NCI-H226 (cell line): ENCODE results near the gene ACVR1B.

Source experiments
- DNase-seq: peaks from one replicate; pipeline ENCODE4 v3.0.0-alpha.2; 2015

Gene ACVR1B

GRCh38 chr12:51944608-51945233 lies 6.8 kb upstream of the ACVR1B start:
- DNase-seq, result no peak

- DNase-seq, result no peak
Observed at GRCh38 chr12:51947246-51947996, 4.1 kb upstream of the ACVR1B start.

- DNase-seq, result no peak
Observed at GRCh38 chr12:51948066-51948465, 3.4 kb upstream of the ACVR1B start.

GRCh38 chr12:51949342-51950030 lies 2.0 kb upstream of the ACVR1B start:
- no peak for DNase-seq

GRCh38 chr12:51950682-51951198 lies 759 bp upstream of the ACVR1B start:
- DNase-seq, result no peak

- DNase-seq, result no peak
Observed at GRCh38 chr12:51951843-51952722, 584 bp downstream of the ACVR1B start.

GRCh38 chr12:51953089-51953488 lies 1.6 kb downstream of the ACVR1B start:
- no peak for DNase-seq

GRCh38 chr12:51953864-51954263 lies 2.4 kb downstream of the ACVR1B start:
- DNase-seq, result no peak

- DNase-seq, result no peak
Observed at GRCh38 chr12:51954561-51955361, 3.3 kb downstream of the ACVR1B start.

GRCh38 chr12:51955702-51956101 lies 4.2 kb downstream of the ACVR1B start:
- no peak for DNase-seq

- DNase-seq, result no peak
Observed at GRCh38 chr12:51958542-51958941, 7.0 kb downstream of the ACVR1B start.

- DNase-seq, result no peak
Observed at GRCh38 chr12:51959211-51959610, 7.7 kb downstream of the ACVR1B start.

GRCh38 chr12:51959921-51960320 lies 8.4 kb downstream of the ACVR1B start:
- no peak for DNase-seq

GRCh38 chr12:51960488-51960887 lies 9.0 kb downstream of the ACVR1B start:
- no peak for DNase-seq

GRCh38 chr12:51960890-51961289 lies 9.4 kb downstream of the ACVR1B start:
- no peak for DNase-seq

GRCh38 chr12:51961834-51962233 lies 10.3 kb downstream of the ACVR1B start:
- no peak for DNase-seq

- no peak for DNase-seq
Observed at GRCh38 chr12:51962737-51963136, 11.2 kb downstream of the ACVR1B start.

- DNase-seq, result no peak
Observed at GRCh38 chr12:51963477-51963876, 12.0 kb downstream of the ACVR1B start.

GRCh38 chr12:51969643-51970042 lies 18.1 kb downstream of the ACVR1B start:
- DNase-seq, result no peak

GRCh38 chr12:51970904-51971646 lies 19.6 kb downstream of the ACVR1B start:
- peak; percentile 69 for DNase-seq
